Mesendoderm (in vitro differentiated cells): ENCODE results near the gene KREMEN2.
A peak's percentile ranks its signal among the peaks of the same experiment; 100 is the strongest.

Experiments used
- DNase-seq: peaks from one replicate; pipeline ENCODE4 v3.0.0; 2013
- H2AK5ac ChIP-seq: 2 replicates; pipeline ENCODE4 v1.6.1; 2013; ENCODE audit warnings: low read length, inconsistent platforms
- H2BK120ac ChIP-seq: 2 replicates; pipeline ENCODE4 v1.6.1; 2013; ENCODE audit warnings: low read depth, mild to moderate bottlenecking, low read length, moderate library complexity, mixed read lengths
- H2BK15ac ChIP-seq: replicated peaks from 2 replicates; pipeline ENCODE4 v1.6.1; 2013; ENCODE audit warnings: low read depth, mild to moderate bottlenecking, moderate library complexity
- H2BK5ac ChIP-seq: 2 replicates; pipeline ENCODE4 v1.6.1; 2013; ENCODE audit warnings: low read length, inconsistent platforms
- H3K18ac ChIP-seq: 2 replicates; pipeline ENCODE4 v1.6.1; 2013; ENCODE audit warnings: mild to moderate bottlenecking, low read length, mixed read lengths
- H3K23ac ChIP-seq: one replicate; pipeline ENCODE4 v1.6.1; 2013; ENCODE audit warnings: low read length
- H3K27ac ChIP-seq: 2 replicates; pipeline ENCODE4 v1.5.1; 2013; ENCODE audit warnings: low read depth, mild to moderate bottlenecking, inconsistent platforms, low read length, moderate library complexity
- H3K27me3 ChIP-seq: 2 replicates; pipeline ENCODE4 v1.6.1; 2013; ENCODE audit warnings: low read length, control low read depth, mild to moderate bottlenecking, inconsistent platforms; ENCODE audit not compliant: insufficient read depth, poor library complexity
- H3K36me3 ChIP-seq: 2 replicates; pipeline ENCODE4 v1.6.1; 2013; ENCODE audit warnings: low read length, inconsistent platforms; ENCODE audit not compliant: control insufficient read depth, insufficient read depth
- H3K4ac ChIP-seq: one replicate; pipeline ENCODE4 v1.6.1; 2013; ENCODE audit warnings: low read depth, mild to moderate bottlenecking, low read length, moderate library complexity
- H3K4me1 ChIP-seq: 2 replicates; pipeline ENCODE4 v1.6.1; 2013; ENCODE audit warnings: low read depth, low read length, inconsistent platforms; ENCODE audit not compliant: control insufficient read depth
- H3K4me2 ChIP-seq: 2 replicates; pipeline ENCODE4 v1.6.1; 2013; ENCODE audit warnings: low read length
- H3K4me3 ChIP-seq: 2 replicates; pipeline ENCODE4 v1.5.1; 2013; ENCODE audit warnings: mild to moderate bottlenecking, low read length
- H3K56ac ChIP-seq: one replicate; pipeline ENCODE4 v1.6.1; 2013; ENCODE audit warnings: low read length
- H3K79me1 ChIP-seq: 2 replicates; pipeline ENCODE4 v1.6.1; 2013; ENCODE audit warnings: low read length, inconsistent platforms
- H3K79me2 ChIP-seq: 2 replicates; pipeline ENCODE4 v1.6.1; 2013; ENCODE audit warnings: mild to moderate bottlenecking, low read length; ENCODE audit not compliant: control insufficient read depth, insufficient read depth
- H3K9ac ChIP-seq: 2 replicates; pipeline ENCODE4 v1.6.1; 2013; ENCODE audit warnings: low read length, inconsistent platforms
- H4K5ac ChIP-seq: one replicate; pipeline ENCODE4 v1.6.1; 2013; ENCODE audit warnings: low read length
- H4K8ac ChIP-seq: one replicate; pipeline ENCODE4 v1.6.1; 2013; ENCODE audit warnings: low read depth, mild to moderate bottlenecking, control low read depth, low read length, moderate library complexity
- WGBS: extraction: QIAGEN DNeasy Blood & Tissue Kit; methylation state at CpG from one replicate; pipeline ENCODE4 v1.1.7; 2013; ENCODE audit warnings: low lambda C conversion rate, missing lambda C conversion rate; ENCODE audit not compliant: insufficient coverage; ENCODE audit errors: extremely low coverage; 5-methylcytosine and 5-hydroxymethylcytosine counted together

Gene KREMEN2

GRCh38 chr16:3001316-3001715, 37.2 kb downstream of the KREMEN2 start:
- Histone ChIP-seq H3K56ac (peak overlapping the region; percentile 44), H3K4me3 (no peak overlapping the region), H3K23ac (no peak overlapping the region), H2AK5ac (no peak overlapping the region), H3K79me2 (no peaks in the 10 kb centered on the region), H3K27ac (no peak overlapping the region), H2BK5ac (no peak overlapping the region), H3K79me1 (no peaks in the 10 kb centered on the region), H3K18ac (no peak overlapping the region), H3K36me3 (no peaks in the 10 kb centered on the region), H3K9ac (no peak overlapping the region), H3K27me3 (no peaks in the 10 kb centered on the region), H3K4me1 (peaks cover 3% of the 10 kb centered on the region), H3K4me2 (no peak overlapping the region), H4K5ac (no peak overlapping the region), H2BK15ac (no peak overlapping the region), H2BK120ac (no peak overlapping the region), H3K4ac (no peak overlapping the region), H4K8ac (no peak overlapping the region)
- no CpG with 5 or more reads among the region's 12 CpGs for WGBS
- peak; percentile 56 for DNase-seq

- H3K27me3 ChIP-seq, result no peaks in the 10 kb centered on the region
- peak overlapping the region; percentile 25 for H3K56ac ChIP-seq
- no peak overlapping the region for H3K4ac ChIP-seq
- no peak overlapping the region for H3K4me2 ChIP-seq
- peak; percentile 100 for DNase-seq
- no peak overlapping the region for H3K23ac ChIP-seq
- no peak overlapping the region for H2BK120ac ChIP-seq
- no peak overlapping the region for H3K27ac ChIP-seq
- H3K79me1 ChIP-seq, result no peaks in the 10 kb centered on the region
- H3K4me3 ChIP-seq, result no peak overlapping the region
- no CpG with 5 or more reads among the region's 58 CpGs for WGBS
- no peak overlapping the region for H2BK15ac ChIP-seq
- no peak overlapping the region for H2BK5ac ChIP-seq
- no peak overlapping the region for H2AK5ac ChIP-seq
- H4K5ac ChIP-seq, result no peak overlapping the region
- H3K4me1 ChIP-seq, result peaks cover 22% of the 10 kb centered on the region
- no peaks in the 10 kb centered on the region for H3K36me3 ChIP-seq
- H3K9ac ChIP-seq, result no peak overlapping the region
- H3K79me2 ChIP-seq, result no peaks in the 10 kb centered on the region
- no peak overlapping the region for H3K18ac ChIP-seq
- no peak overlapping the region for H4K8ac ChIP-seq
These were observed 39.7 kb downstream of the KREMEN2 start for GRCh38 chr16:3003582-3004270.

DNA sequence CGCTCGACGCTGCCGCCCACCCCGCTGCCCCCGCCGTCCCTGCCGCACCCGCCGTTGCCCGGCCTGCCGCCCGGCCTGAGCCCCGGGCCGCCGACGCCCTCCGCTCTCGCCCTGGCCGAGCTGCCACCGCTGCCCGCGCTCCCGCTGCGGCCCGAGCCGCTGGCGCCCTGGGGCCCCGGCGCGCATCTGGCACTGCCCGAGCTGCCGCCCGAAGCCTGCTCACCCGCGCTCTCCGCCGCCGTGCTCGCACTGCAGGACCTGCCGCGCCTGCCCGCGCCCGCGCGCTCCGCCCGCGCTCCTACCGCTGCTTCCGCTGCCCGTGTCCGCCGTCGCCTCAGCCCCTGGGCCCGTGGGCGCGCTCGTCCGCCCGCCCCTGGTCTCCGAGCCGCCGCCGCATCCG, 40.2 kb downstream of the KREMEN2 start:
- no peak overlapping the region for H2BK120ac ChIP-seq
- WGBS, result no CpG with 5 or more reads among the region's 67 CpGs

GRCh38 chr16:3004781-3005284, 40.8 kb downstream of the KREMEN2 start:
- peak; percentile 71 for DNase-seq
- no CpG with 5 or more reads among the region's 25 CpGs for WGBS
- Histone ChIP-seq H2BK120ac (no peak overlapping the region), H3K9ac (peak overlapping the region; percentile 48), H3K79me2 (no peaks in the 10 kb centered on the region), H3K4me1 (peaks cover 23% of the 10 kb centered on the region), H3K23ac (peak overlapping the region; percentile 3), H3K27me3 (no peaks in the 10 kb centered on the region), H2BK5ac (no peak overlapping the region), H4K5ac (no peak overlapping the region), H4K8ac (no peak overlapping the region), H3K27ac (no peak overlapping the region), H3K79me1 (no peaks in the 10 kb centered on the region), H3K56ac (peak overlapping the region; percentile 67), H2AK5ac (no peak overlapping the region), H3K18ac (no peak overlapping the region), H2BK15ac (no peak overlapping the region), H3K4me2 (peak overlapping the region; percentile 71), H3K4me3 (no peak overlapping the region), H3K4ac (no peak overlapping the region), H3K36me3 (no peaks in the 10 kb centered on the region)

More for the DNA sequence above, 40.2 kb downstream of the KREMEN2 start:
- no peak overlapping the region for H3K4me3 ChIP-seq
- H3K36me3 ChIP-seq, result no peaks in the 10 kb centered on the region
- H2BK15ac ChIP-seq, result no peak overlapping the region
- no peak overlapping the region for H4K5ac ChIP-seq
- no peak overlapping the region for H3K4ac ChIP-seq
- H3K79me1 ChIP-seq, result no peaks in the 10 kb centered on the region
- no peak overlapping the region for H3K18ac ChIP-seq
- no peak overlapping the region for H2AK5ac ChIP-seq
- no peaks in the 10 kb centered on the region for H3K79me2 ChIP-seq
- H3K27ac ChIP-seq, result no peak overlapping the region
- H3K4me1 ChIP-seq, result peaks cover 23% of the 10 kb centered on the region
- no peak for DNase-seq
- H3K27me3 ChIP-seq, result no peaks in the 10 kb centered on the region
- H3K56ac ChIP-seq, result peak overlapping the region; percentile 42
- H3K23ac ChIP-seq, result no peak overlapping the region
- no peak overlapping the region for H3K9ac ChIP-seq
- peak overlapping the region; percentile 46 for H3K4me2 ChIP-seq
- no peak overlapping the region for H4K8ac ChIP-seq
- H2BK5ac ChIP-seq, result no peak overlapping the region

DNA sequence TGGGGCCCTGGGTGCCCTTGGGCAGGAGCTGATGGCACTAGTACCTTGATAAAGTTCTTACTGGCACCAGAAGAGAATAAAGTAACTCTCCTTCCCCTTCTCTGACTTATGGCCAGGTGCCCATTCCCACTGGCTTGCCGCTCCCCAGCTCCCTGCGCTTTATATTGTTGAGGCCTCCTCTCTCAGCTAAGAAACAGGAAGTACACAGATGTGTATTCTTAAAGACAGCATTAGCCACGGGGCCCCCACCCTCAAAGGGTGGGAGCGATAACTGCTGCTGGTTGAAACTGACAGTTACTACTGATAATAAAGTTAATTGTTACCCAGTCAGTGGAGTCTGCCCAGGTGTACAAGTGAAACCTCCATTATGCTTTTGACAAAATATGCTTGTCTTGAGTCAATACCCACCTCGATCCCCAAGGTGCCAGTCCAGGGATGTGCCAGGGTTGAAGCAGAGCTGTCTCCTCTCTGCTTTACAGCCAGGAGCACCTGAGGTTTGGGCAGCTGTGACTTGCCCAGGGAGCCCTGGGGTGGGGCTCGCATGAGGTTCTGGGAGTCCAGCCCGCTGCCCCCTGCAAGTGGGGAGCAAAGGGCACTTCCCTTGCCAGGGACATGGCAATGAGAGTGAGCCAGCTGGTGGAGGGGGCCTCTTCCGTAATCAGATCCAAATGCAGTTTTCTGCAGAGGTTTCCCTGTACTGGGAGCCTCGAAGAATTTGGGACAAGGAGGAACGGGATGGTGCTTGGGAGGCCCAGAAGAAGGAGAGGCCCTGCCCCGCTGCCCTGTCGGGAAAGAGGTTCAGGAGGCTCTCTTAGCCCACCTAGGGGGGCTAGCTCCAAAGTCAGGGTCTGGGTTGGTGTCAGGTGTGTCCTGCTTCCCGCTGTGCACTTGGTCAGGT, 43.2 kb downstream of the KREMEN2 start:
- WGBS, result no CpG with 5 or more reads among the region's 13 CpGs
- H3K18ac ChIP-seq, result peak overlapping the region; percentile 81
- H3K36me3 ChIP-seq, result no peaks in the 10 kb centered on the region
- peak overlapping the region; percentile 68 for H3K4me2 ChIP-seq
- H2BK120ac ChIP-seq, result peak overlapping the region; percentile 64
- H2BK15ac ChIP-seq, result peak overlapping the region; percentile 14
- H4K8ac ChIP-seq, result no peak overlapping the region
- peak overlapping the region; percentile 67 for H3K23ac ChIP-seq
- H3K56ac ChIP-seq, result peak overlapping the region; percentile 89
- H3K4ac ChIP-seq, result peak overlapping the region; percentile 65
- H3K4me1 ChIP-seq, result peaks cover 23% of the 10 kb centered on the region
- H4K5ac ChIP-seq, result no peak overlapping the region
- DNase-seq, result peak; percentile 47
- peak overlapping the region; percentile 86 for H2AK5ac ChIP-seq
- H3K9ac ChIP-seq, result peak overlapping the region; percentile 66
- peak overlapping the region; percentile 95 for H2BK5ac ChIP-seq
- H3K27me3 ChIP-seq, result no peaks in the 10 kb centered on the region
- H3K27ac ChIP-seq, result peak overlapping the region; percentile 78
- no peaks in the 10 kb centered on the region for H3K79me2 ChIP-seq
- no peaks in the 10 kb centered on the region for H3K79me1 ChIP-seq
- H3K4me3 ChIP-seq, result no peak overlapping the region
